HEK293T (cell line): Measurements from ENCODE around the gene TXN2.
A peak's percentile ranks its signal among the peaks of the same experiment; 100 is the strongest.

Experiments
- ARNT ChIP-seq: fragments of 450-650 bp; IDR thresholded peaks from 2 replicates; pipeline ENCODE4 v1.6.1; 2017; ENCODE audit warnings: mild to moderate bottlenecking
- BHLHE40 ChIP-seq: fragments of 450-650 bp; IDR thresholded peaks from 2 replicates; pipeline ENCODE4 v1.6.1; 2016; ENCODE audit warnings: mild to moderate bottlenecking, moderate library complexity, borderline replicate concordance
- CTBP1 ChIP-seq: fragments of 450-650 bp; IDR thresholded peaks from 2 replicates; pipeline ENCODE4 v1.6.1; 2016; ENCODE audit warnings: borderline replicate concordance
- FOXK2 ChIP-seq: fragments of 450-650 bp; IDR thresholded peaks from 2 replicates; pipeline ENCODE4 v1.6.1; 2016; ENCODE audit warnings: mild to moderate bottlenecking
- FOXM1 ChIP-seq: fragments of 450-650 bp; IDR thresholded peaks from 2 replicates; pipeline ENCODE4 v1.6.1; 2017; ENCODE audit warnings: mild to moderate bottlenecking, borderline replicate concordance
- HDGF ChIP-seq: fragments of 450-650 bp; IDR thresholded peaks from 2 replicates; pipeline ENCODE4 v1.6.1; 2017; ENCODE audit warnings: antibody characterized with exemption, borderline replicate concordance
- L3MBTL2 ChIP-seq: fragments of 450-650 bp; conservative IDR thresholded peaks from 2 replicates; pipeline ENCODE4 v1.6.1; 2016; ENCODE audit warnings: mild to moderate bottlenecking
- NFRKB ChIP-seq: fragments of 450-650 bp; IDR thresholded peaks from 2 replicates; pipeline ENCODE4 v1.6.1; 2016; ENCODE audit warnings: mild to moderate bottlenecking, moderate library complexity
- PKNOX1 ChIP-seq: fragments of 450-650 bp; IDR thresholded peaks from 2 replicates; pipeline ENCODE4 v1.6.1; 2016
- SP1 ChIP-seq: fragments of 450-650 bp; IDR thresholded peaks from 2 replicates; pipeline ENCODE4 v1.6.1; 2017
- SUZ12 ChIP-seq: fragments of 450-650 bp; IDR thresholded peaks from 2 replicates; pipeline ENCODE4 v1.6.1; 2016; ENCODE audit warnings: mild to moderate bottlenecking
- TARDBP ChIP-seq: fragments of 450-650 bp; IDR thresholded peaks from 2 replicates; pipeline ENCODE4 v1.6.1; 2016
- ZNF384 ChIP-seq: fragments of 450-650 bp; IDR thresholded peaks from 2 replicates; pipeline ENCODE4 v1.6.1; 2016

GRCh38 chr22:36506637-36507517 lies 25.4 kb upstream of the TXN2 start, which contains the start of gene FOXRED2:
- TF ChIP-seq NFRKB, result no peak
- TF ChIP-seq TARDBP, result no peak
- no peak for TF ChIP-seq ZNF384
- TF ChIP-seq ARNT, result peak; percentile 81
- peak; percentile 96 for TF ChIP-seq L3MBTL2
- TF ChIP-seq HDGF, result no peak
- TF ChIP-seq CTBP1, result no peak
- TF ChIP-seq BHLHE40, result no peak
- peak; percentile 56; the same call in 1 of the 2 replicates for TF ChIP-seq SP1
- TF ChIP-seq SUZ12, result no peak
- TF ChIP-seq FOXK2, result no peak
- TF ChIP-seq PKNOX1, result no peak
- TF ChIP-seq FOXM1, result peak; percentile 85
